Endothelial cell of umbilical vein (primary cell): Measurements from ENCODE around the gene CELF1. TPM values are rescaled to one million over a fixed set of nuclear protein-coding genes. Genes with fewer than 3 reads are reported as not detected.

ENCODE experiments used
- BruUV-seq: library from RNA; stranded (reverse); fragments of 400-500 nt; replicated peaks from 2 replicates; lab custom pipeline; 2021; lab: Mats Ljungman, UMichigan
- CTCF ChIA-PET: fragments of 300-600, 350-600 bp; sonication (Branson Sonifier 250); formaldehyde crosslinking; loops from one replicate; lab custom pipeline; 2021; ENCODE audit warnings: antibody characterized with exemption, inconsistent platforms; lab: Charles Lee
- POLR2A ChIA-PET: fragments of 300-600, 350-600 bp; sonication (Branson Sonifier 250); formaldehyde crosslinking; loops from one replicate; lab custom pipeline; 2021; ENCODE audit warnings: antibody characterized with exemption, inconsistent platforms; lab: Charles Lee
- DNase-seq: peaks from one replicate; pipeline ENCODE4 v3.0.0-alpha.2; 2011; ENCODE audit warnings: low read depth, low spot score
- FAIRE-seq: peaks from 2 replicates; lab custom pipeline; 2011; peaks lifted over from hg19 to GRCh38; lab: Jason Lieb, UNC
- H2AFZ ChIP-seq: 2 replicates; pipeline ENCODE4 v1.6.0; 2012; ENCODE audit warnings: low read depth, low read length, control low read depth, inconsistent platforms
- H3K27ac ChIP-seq: 2 replicates; pipeline ENCODE4 v1.5.1; 2011; ENCODE audit warnings: low read depth, mild to moderate bottlenecking, control low read depth, low read length, moderate library complexity; ENCODE audit not compliant: insufficient read depth
- H3K27me3 ChIP-seq, 2 experiments: 2 replicates each; pipeline versions ENCODE4 v1.6.0 to v1.6.1; 2011; ENCODE audit warnings: low read length in 2 of 2, mixed read lengths in 1 of 2; ENCODE audit not compliant: control insufficient read depth in 2 of 2, insufficient read depth in 2 of 2
- H3K36me3 ChIP-seq, 2 experiments: 2 replicates in 1 of 2; 3 replicates in 1 of 2; pipeline ENCODE4 v1.5.1; 2011; ENCODE audit warnings: low read length in 2 of 2, mild to moderate bottlenecking in 1 of 2, moderate library complexity in 1 of 2; ENCODE audit not compliant: control insufficient read depth in 2 of 2, insufficient read depth in 2 of 2; ENCODE audit errors: extremely low read depth in 1 of 2
- H3K4me1 ChIP-seq: 3 replicates; pipeline ENCODE4 v1.5.1; 2011; ENCODE audit warnings: mild to moderate bottlenecking, low read length; ENCODE audit not compliant: control insufficient read depth, insufficient read depth; ENCODE audit errors: extremely low read depth
- H3K4me2 ChIP-seq: 2 replicates; pipeline ENCODE4 v1.6.1; 2011; ENCODE audit warnings: low read length, control low read depth, mixed read lengths; ENCODE audit not compliant: insufficient read depth
- H3K4me3 ChIP-seq, 3 experiments: fragments of 200-600 bp in 1 of 3; sonication (generic), shearing (Covaris generic) in 1 of 3; replicated peaks in 1 of 3; 2 replicates each; pipeline ENCODE4 v1.5.1; 2011 to 2016; ENCODE audit warnings: control low read depth in 3 of 3, low read length in 3 of 3, mild to moderate bottlenecking in 2 of 3, inconsistent platforms in 1 of 3, low read depth in 1 of 3, moderate library complexity in 1 of 3; ENCODE audit not compliant: insufficient read depth in 1 of 3
- H3K79me2 ChIP-seq: 2 replicates; pipeline ENCODE4 v1.6.0; 2012; ENCODE audit warnings: low read length, inconsistent platforms; ENCODE audit not compliant: control insufficient read depth, insufficient read depth
- H3K9ac ChIP-seq: replicated peaks from 2 replicates; pipeline ENCODE3; 2011; ENCODE audit warnings: low read length, control low read depth; ENCODE audit not compliant: insufficient read depth; ENCODE audit errors: extremely low read depth
- H3K9me1 ChIP-seq: replicated peaks from 3 replicates; pipeline ENCODE4 v1.6.0; 2011; ENCODE audit warnings: mild to moderate bottlenecking, low read length; ENCODE audit not compliant: control insufficient read depth, insufficient read depth; ENCODE audit errors: extremely low read depth
- H3K9me3 ChIP-seq: replicated peaks from 2 replicates; pipeline ENCODE4 v1.5.1; 2012; ENCODE audit warnings: low read length, inconsistent platforms; ENCODE audit not compliant: control insufficient read depth, insufficient read depth
- H4K20me1 ChIP-seq: replicated peaks from 2 replicates; pipeline ENCODE3; 2011; ENCODE audit warnings: mild to moderate bottlenecking, low read length; ENCODE audit not compliant: control insufficient read depth, insufficient read depth; ENCODE audit errors: extremely low read depth
- CTCF ChIP-seq, 2 donors: IDR thresholded peaks; 1 replicate in 1 of 2; 2 replicates in 1 of 2; pipeline ENCODE4 v1.5.1; 2011; ENCODE audit warnings: low read length in 2 of 2, mild to moderate bottlenecking in 2 of 2, moderate library complexity in 2 of 2, control low read depth in 1 of 2, inconsistent platforms in 1 of 2, low read depth in 1 of 2; ENCODE audit not compliant: insufficient read depth in 1 of 2; ENCODE audit errors: extremely low read depth in 1 of 2
- EZH2 ChIP-seq: IDR thresholded peaks from 2 replicates; pipeline ENCODE4 v1.6.1; 2012; ENCODE audit warnings: borderline replicate concordance, low read depth, mild to moderate bottlenecking, moderate library complexity, low read length, inconsistent platforms; ENCODE audit not compliant: severe bottlenecking
- FOS ChIP-seq: IDR thresholded peaks from 2 replicates; pipeline ENCODE4 v1.6.1; 2011; ENCODE audit warnings: mild to moderate bottlenecking, low read length, moderate library complexity, borderline replicate concordance; ENCODE audit not compliant: insufficient read depth
- GATA2 ChIP-seq: IDR thresholded peaks from 2 replicates; pipeline ENCODE4 v1.7.0; 2011; ENCODE audit warnings: low read depth, mild to moderate bottlenecking, moderate library complexity, mixed read lengths, low read length; ENCODE audit not compliant: insufficient read length, insufficient read depth
- JUN ChIP-seq: IDR thresholded peaks from 2 replicates; pipeline ENCODE4 v1.6.1; 2011; ENCODE audit warnings: borderline replicate concordance, low read depth; ENCODE audit not compliant: insufficient read length, insufficient read depth
- MAX ChIP-seq: IDR thresholded peaks from 2 replicates; pipeline ENCODE4 v1.6.1; 2011; ENCODE audit not compliant: insufficient read depth, insufficient read length
- MYC ChIP-seq: IDR thresholded peaks from one replicate; pipeline ENCODE4 v1.6.1; 2011; ENCODE audit warnings: mild to moderate bottlenecking, low read depth, low read length
- POLR2A ChIP-seq: IDR thresholded peaks from 2 replicates; pipeline ENCODE4 v1.6.1; 2012; ENCODE audit warnings: low read depth, mild to moderate bottlenecking, control low read depth, low read length
- POLR2AphosphoS5 ChIP-seq: IDR thresholded peaks from 2 replicates; pipeline ENCODE4 v1.6.1; 2012; ENCODE audit warnings: low read depth, mild to moderate bottlenecking, control low read depth, low read length, moderate library complexity; ENCODE audit not compliant: insufficient read depth
- dilution Hi-C: fragments of 300-500 bp; cut with MboI; formaldehyde crosslinking; loops from one replicate; pipeline ENCODE4 v1.15.0; 2019; ENCODE audit warnings: low sequenced_read_pairs; ENCODE audit not compliant: extremely low pct_ligation_motif_present
- intact Hi-C: fragments of 100-400 bp; cut with micrococcal nuclease; formaldehyde crosslinking; loops from one replicate; pipeline ENCODE4 v1.10.0; 2022
- polyA plus RNA-seq, 4 experiments: library from polyadenylated mRNA; depleted of rRNA in 3 of 4; stranded (reverse) in 3 of 4; unstranded in 1 of 4; fragments of >200 nt; gene quantifications; 2 replicates each; pipeline versions ENCODE4 v1.2.1 to v1.2.3, GENCODE V29; 2011 to 2012; ENCODE audit warnings: missing spikeins in 1 of 4
- total RNA-seq: library from RNA; stranded (reverse); gene quantifications from 2 replicates; pipeline ENCODE4 v1.2.3, GENCODE V29; 2021

CELF1 gene
- total and polyA plus RNA-seq, 2 donors (not counting 3 experiments of a cell fraction or from before 2014, with no cell fraction given), result 66.3 to 120 TPM

DNA sequence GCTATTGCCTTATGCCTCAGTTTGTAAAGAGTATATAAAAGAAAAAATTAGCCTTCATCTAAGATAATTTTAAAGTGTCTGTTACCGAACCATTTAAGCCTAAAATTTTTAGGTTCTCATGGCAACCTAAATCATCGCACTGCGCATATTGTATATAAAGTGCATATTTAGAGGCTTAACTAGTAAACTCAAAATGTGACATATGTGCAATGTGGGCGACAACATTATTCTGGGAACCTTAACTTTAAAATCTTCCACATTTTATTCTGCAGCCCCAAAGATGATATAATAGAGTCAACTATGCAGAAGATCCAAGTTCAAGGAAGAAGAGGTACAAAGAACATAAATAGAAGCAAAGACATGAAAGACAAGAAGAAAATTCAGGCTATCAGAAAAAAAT lies 23.0 kb downstream of the CELF1 start:
- Histone ChIP-seq H3K27me3 (no peaks in the 10 kb centered on the region), H3K79me2 (peaks cover 99% of the 10 kb centered on the region), H3K4me1 (peaks cover 5% of the 10 kb centered on the region), H3K27ac (no peak overlapping the region), H3K4me3 (no peak overlapping the region), H3K4me2 (no peak overlapping the region), H4K20me1 (peaks cover 10% of the 10 kb centered on the region), H3K9ac (no peak overlapping the region), H3K36me3 (no peaks in the 10 kb centered on the region), H3K9me3 (no peaks in the 10 kb centered on the region), H2AFZ (no peak overlapping the region), H3K9me1 (no peaks in the 10 kb centered on the region)
- TF ChIP-seq CTCF (IDR thresholded peaks at IDR 0.05; ENCODE audit: extremely low read depth in 1 of 2, insufficient read depth in 1 of 2, low read depth in 1 of 2, low read length in 2 of 2) (no peak), MYC (no peak), GATA2 (no peak), EZH2 (no peak), MAX (no peak)
- FAIRE-seq (no peak), DNase-seq (no peak)
- dilution Hi-C loops (no loop called here), intact Hi-C loops (no loop called here)
- POLR2A ChIA-PET, result no interaction called here
- CTCF ChIA-PET, result interaction anchor here (1.2 kb wide), 1 partner anchor 12 kb away, joined by 3 read pairs; no protein-coding TSS in a partner anchor
- no TSS peak for BruUV-seq

DNA sequence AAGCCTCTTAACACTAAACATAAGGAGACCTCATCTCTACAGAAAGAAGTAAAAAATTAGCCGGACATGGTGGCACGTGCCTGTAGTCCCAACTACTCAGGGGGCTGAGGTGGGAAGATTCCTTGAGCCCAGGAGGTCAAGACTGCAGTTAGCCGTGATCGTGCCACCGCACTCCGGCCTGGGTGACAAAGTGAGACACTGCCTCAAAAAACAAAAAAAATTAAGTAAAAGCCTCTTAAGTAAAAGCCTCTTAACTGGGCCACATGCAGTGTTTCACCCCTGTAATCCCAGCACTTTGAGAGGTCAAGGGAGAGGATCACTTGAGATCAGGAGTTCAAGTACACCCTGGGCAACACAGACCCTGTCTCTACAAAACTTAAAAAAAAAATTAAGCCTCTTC lies 25.7 kb downstream of the CELF1 start:
- DNase-seq (no peak), FAIRE-seq (no peak)
- intact Hi-C loops, result no loop called here
- Histone ChIP-seq H3K27me3 (no peaks in the 10 kb centered on the region), H3K79me2 (peaks cover 95% of the 10 kb centered on the region), H3K9me3 (no peaks in the 10 kb centered on the region), H3K36me3 (no peaks in the 10 kb centered on the region), H2AFZ (no peak overlapping the region), H3K9me1 (no peaks in the 10 kb centered on the region), H3K4me3 (no peak overlapping the region), H3K4me1 (peaks cover 27% of the 10 kb centered on the region), H3K27ac (no peak overlapping the region), H3K4me2 (no peak overlapping the region), H3K9ac (no peak overlapping the region), H4K20me1 (peaks cover 7% of the 10 kb centered on the region)
- no peak for TF ChIP-seq POLR2A
- no peak for TF ChIP-seq FOS
- no peak for TF ChIP-seq POLR2AphosphoS5
- TF ChIP-seq MAX, result no peak
- no peak for TF ChIP-seq EZH2
- TF ChIP-seq MYC, result no peak
- no peak for TF ChIP-seq GATA2
- TF ChIP-seq CTCF (IDR thresholded peaks at IDR 0.05; ENCODE audit: extremely low read depth in 1 of 2, insufficient read depth in 1 of 2, low read depth in 1 of 2, low read length in 2 of 2), result no peak
- no peak for TF ChIP-seq JUN
- no TSS peak for BruUV-seq
- POLR2A ChIA-PET, result no interaction called here
- dilution Hi-C loops, result no loop called here
- CTCF ChIA-PET, result interaction anchor here (1.4 kb wide), 1 partner anchor 8 kb away, joined by 3 read pairs; no protein-coding TSS in a partner anchor
